ENCODE measurements around the gene RNF151. TPM values are rescaled to one million over a fixed set of nuclear protein-coding genes. Genes with fewer than 3 reads are reported as not detected.
A peak's percentile ranks its signal among the peaks of the same experiment; 100 is the strongest.

Gene RNF151
- total and polyA plus RNA-seq, 2 donors from 2014 or later, result not detected

DNA sequence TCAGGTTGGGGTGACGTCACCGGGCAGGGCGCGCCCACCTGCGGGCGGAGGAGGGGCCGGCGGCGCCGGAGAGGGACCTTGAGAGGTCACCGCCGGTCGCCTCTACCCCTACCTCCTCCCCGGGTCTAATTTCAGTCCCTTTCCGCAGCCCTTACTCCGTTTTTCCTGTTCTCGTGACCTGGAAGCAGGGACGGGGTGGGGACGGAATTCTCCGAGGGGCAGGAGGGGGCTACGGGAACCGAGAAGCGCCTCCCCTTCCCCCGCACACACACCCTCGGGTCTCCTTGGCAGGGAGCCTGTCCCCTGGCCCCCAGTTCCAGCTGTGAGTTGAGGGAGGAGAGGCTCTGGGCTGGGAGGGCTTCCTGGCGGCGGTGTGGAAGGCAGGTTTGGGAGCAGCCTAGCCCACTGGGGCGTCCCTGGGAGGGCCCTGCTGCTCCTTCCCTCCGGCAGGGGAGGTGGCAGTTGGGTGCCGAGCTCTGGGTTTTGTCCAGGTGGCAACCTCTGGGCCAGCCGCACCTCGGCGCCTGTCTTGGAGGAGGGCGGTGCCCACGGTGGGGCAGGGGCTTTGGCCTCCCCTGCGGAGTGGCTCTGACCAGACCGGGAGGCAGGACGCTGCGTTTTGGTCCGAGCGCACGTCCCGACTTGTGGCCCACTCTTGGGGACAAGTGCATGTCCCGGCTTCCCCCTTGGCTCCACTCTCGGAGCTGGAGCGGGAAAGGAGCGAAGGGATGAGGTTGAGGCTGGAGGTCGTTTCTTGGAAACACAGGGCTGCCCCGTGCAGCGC lies 23.9 kb downstream of the RNF151 start:
- DNase-seq, result peak in 4 of 5 donors; percentile 55 to 82 (median 64)
- FAIRE-seq, result no peak

GRCh38 chr16:1991135-1991551 lies 24.5 kb downstream of the RNF151 start:
- H3K27ac ChIP-seq (ENCODE audit: low read depth in 2 of 2, low read length in 2 of 2), result no peak overlapping the region
- peaks cover 0 to 5% (median 4%) of the 10 kb centered on the region in 3 donors for H3K36me3 ChIP-seq (ENCODE audit: control insufficient read depth in 2 of 3, insufficient read depth in 3 of 3, low read length in 3 of 3)
- H3K9me3 ChIP-seq (ENCODE audit: control insufficient read depth in 2 of 3, insufficient read depth in 1 of 3, low read length in 3 of 3), result no peaks in the 10 kb centered on the region
- peaks cover 0 to 14% (median 0%) of the 10 kb centered on the region in 3 donors for H3K4me1 ChIP-seq (ENCODE audit: control insufficient read depth in 2 of 3, insufficient read depth in 2 of 3, low read depth in 1 of 3, low read length in 3 of 3)
- H3K4me3 ChIP-seq (ENCODE audit: low read length in 3 of 3), result peak overlapping the region in 1 of 3 donors; percentile 39
- H3K9ac ChIP-seq (ENCODE audit: low read length in 3 of 3), result peak overlapping the region in 1 of 3 donors; percentile 46
- TF ChIP-seq, protein P1, sequence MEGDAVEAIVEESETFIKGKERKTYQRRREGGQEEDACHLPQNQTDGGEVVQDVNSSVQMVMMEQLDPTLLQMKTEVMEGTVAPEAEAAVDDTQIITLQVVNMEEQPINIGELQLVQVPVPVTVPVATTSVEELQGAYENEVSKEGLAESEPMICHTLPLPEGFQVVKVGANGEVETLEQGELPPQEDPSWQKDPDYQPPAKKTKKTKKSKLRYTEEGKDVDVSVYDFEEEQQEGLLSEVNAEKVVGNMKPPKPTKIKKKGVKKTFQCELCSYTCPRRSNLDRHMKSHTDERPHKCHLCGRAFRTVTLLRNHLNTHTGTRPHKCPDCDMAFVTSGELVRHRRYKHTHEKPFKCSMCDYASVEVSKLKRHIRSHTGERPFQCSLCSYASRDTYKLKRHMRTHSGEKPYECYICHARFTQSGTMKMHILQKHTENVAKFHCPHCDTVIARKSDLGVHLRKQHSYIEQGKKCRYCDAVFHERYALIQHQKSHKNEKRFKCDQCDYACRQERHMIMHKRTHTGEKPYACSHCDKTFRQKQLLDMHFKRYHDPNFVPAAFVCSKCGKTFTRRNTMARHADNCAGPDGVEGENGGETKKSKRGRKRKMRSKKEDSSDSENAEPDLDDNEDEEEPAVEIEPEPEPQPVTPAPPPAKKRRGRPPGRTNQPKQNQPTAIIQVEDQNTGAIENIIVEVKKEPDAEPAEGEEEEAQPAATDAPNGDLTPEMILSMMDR (IDR thresholded peaks at IDR 0.05; ENCODE audit: borderline replicate concordance, extremely low read depth, insufficient read depth), result no peak
- intact Hi-C loops (cut with DNase I), result no loop called here
- no peak for DNase-seq
- H3K27me3 ChIP-seq (ENCODE audit: control insufficient read depth, insufficient read depth, low read length), result peaks cover 19% of the 10 kb centered on the region
- no peak for FAIRE-seq

More for the DNA sequence above, 23.9 kb downstream of the RNF151 start:
- no peak overlapping the region for H3K27ac ChIP-seq (ENCODE audit: low read depth in 2 of 2, low read length in 2 of 2)
- H3K27me3 ChIP-seq (ENCODE audit: control insufficient read depth, insufficient read depth, low read length), result peaks cover 19% of the 10 kb centered on the region
- TF ChIP-seq, protein P1 (IDR thresholded peaks at IDR 0.05; ENCODE audit: borderline replicate concordance, extremely low read depth, insufficient read depth), result no peak
- peak overlapping the region in 1 of 3 donors; percentile 39 for H3K4me3 ChIP-seq (ENCODE audit: low read length in 3 of 3)
- intact Hi-C loops (cut with DNase I), result no loop called here
- peaks cover 0 to 14% (median 0%) of the 10 kb centered on the region in 3 donors for H3K4me1 ChIP-seq (ENCODE audit: control insufficient read depth in 2 of 3, insufficient read depth in 2 of 3, low read depth in 1 of 3, low read length in 3 of 3)
- no peaks in the 10 kb centered on the region for H3K9me3 ChIP-seq (ENCODE audit: control insufficient read depth in 2 of 3, insufficient read depth in 1 of 3, low read length in 3 of 3)
- peak overlapping the region in 2 of 3 donors; percentile 46 for H3K9ac ChIP-seq (ENCODE audit: low read length in 3 of 3)
- peaks cover 0 to 11% (median 8%) of the 10 kb centered on the region in 3 donors for H3K36me3 ChIP-seq (ENCODE audit: control insufficient read depth in 2 of 3, insufficient read depth in 3 of 3, low read length in 3 of 3)

- peaks cover 19% of the 10 kb centered on the region for H3K27me3 ChIP-seq (ENCODE audit: control insufficient read depth, insufficient read depth, low read length)
- no peak overlapping the region for H3K4me3 ChIP-seq (ENCODE audit: low read length in 3 of 3)
- peaks cover 0 to 1% (median under 1%) of the 10 kb centered on the region in 3 donors for H3K36me3 ChIP-seq (ENCODE audit: control insufficient read depth in 2 of 3, insufficient read depth in 3 of 3, low read length in 3 of 3)
- peak overlapping the region in 1 of 3 donors; percentile 19 for H3K9ac ChIP-seq (ENCODE audit: low read length in 3 of 3)
- TF ChIP-seq, protein P1 (IDR thresholded peaks at IDR 0.05; ENCODE audit: borderline replicate concordance, extremely low read depth, insufficient read depth), result no peak
- intact Hi-C loops (cut with DNase I), result no loop called here
- peaks cover 0 to 14% (median 0%) of the 10 kb centered on the region in 3 donors for H3K4me1 ChIP-seq (ENCODE audit: control insufficient read depth in 2 of 3, insufficient read depth in 2 of 3, low read depth in 1 of 3, low read length in 3 of 3)
- H3K9me3 ChIP-seq (ENCODE audit: control insufficient read depth in 2 of 3, insufficient read depth in 1 of 3, low read length in 3 of 3), result no peaks in the 10 kb centered on the region
- no peak for FAIRE-seq
- no peak overlapping the region for H3K27ac ChIP-seq (ENCODE audit: low read depth in 2 of 2, low read length in 2 of 2)
- DNase-seq, result no peak
These were observed 24.9 kb downstream of the RNF151 start for GRCh38 chr16:1991588-1991947.
